Right cardiac atrium (tissue), 5 donors: Measurements from ENCODE around the gene GPR137C. TPM values are rescaled to one million over a fixed set of nuclear protein-coding genes. Genes with fewer than 3 reads are reported as not detected.

Experiments used
- ATAC-seq, 2 donors: fragments of 200-7000 bp; cut with Tn5 transposase; one replicate each; pipeline versions ENCODE4 v1.8.0 to v1.9.1; 2020; ENCODE audit warnings: moderate library complexity in 2 of 2, mild to moderate bottlenecking in 1 of 2
- DNase-seq, 3 donors: peaks; one replicate each; pipeline ENCODE4 v3.0.0-alpha.2; 2020
- H3K27ac ChIP-seq: one replicate; pipeline ENCODE4 v1.5.1; 2013; ENCODE audit warnings: mild to moderate bottlenecking, low read length, control low read depth, moderate library complexity
- H3K27me3 ChIP-seq: one replicate; pipeline ENCODE4 v1.6.1; 2013; ENCODE audit not compliant: control insufficient read depth, insufficient read depth
- H3K4me1 ChIP-seq: one replicate; pipeline ENCODE4 v1.6.1; 2013; ENCODE audit warnings: low read length; ENCODE audit not compliant: control insufficient read depth, insufficient read depth
- H3K4me3 ChIP-seq: one replicate; pipeline ENCODE4 v1.5.1; 2013; ENCODE audit warnings: low read length, control low read depth
- H3K9me3 ChIP-seq: one replicate; pipeline ENCODE4 v1.6.1; 2013; ENCODE audit warnings: low read length; ENCODE audit not compliant: control insufficient read depth
- WGBS: extraction: QIAGEN DNeasy Blood & Tissue Kit; methylation state at CpG from one replicate; pipeline ENCODE4 v1.1.7; 2013; 5-methylcytosine and 5-hydroxymethylcytosine counted together
- intact Hi-C, 4 donors: fragments of 100-400 bp; cut with DNase I; formaldehyde crosslinking; loops; one replicate each; pipeline versions ENCODE4 v1.11.0 to v1.14.0; 2022 to 2023
- polyA plus RNA-seq: library from polyadenylated mRNA; stranded (reverse); fragments of 200-250 nt; gene quantifications from one replicate; pipeline ENCODE4 v1.2.3, GENCODE V29; 2013
- total RNA-seq, 4 donors: library from RNA; stranded (reverse); fragmentation: NEBNext Ultra II Directional; extraction: Animal tissue kit (Norgen Biotek cat#: 25700); gene quantifications; one replicate each; pipeline ENCODE4 v1.2.1, GENCODE V29; 2021
- donor health status: healthy with polysubstance abuse.
- donor health status: DM: no; HTN: yes; CAD: no.
- donor health status: DM: no; HTN: no; CAD: no.
- donor health status: DM: no; HTN: yes; CAD: no; lungs with severe emphysema.
- donor health status: DM: yes; HTN: yes; CAD: no.

The GPR137C gene
- total and polyA plus RNA-seq, 5 donors: 0.56 to 1.4 (median 0.77) TPM

GRCh38 chr14:52618602-52619001 is 66.0 kb downstream of the GPR137C start:
- ATAC-seq (no peak), DNase-seq (no peak)
- no peaks in the 10 kb centered on the region for H3K9me3 ChIP-seq
- no peaks in the 10 kb centered on the region for H3K27me3 ChIP-seq
- H3K4me1 ChIP-seq: no peaks in the 10 kb centered on the region
- intact Hi-C loops: no loop called here
- 97% methylated on average over 3 of the region's 3 CpGs for WGBS
- H3K4me3 ChIP-seq: no peak overlapping the region
- no peak overlapping the region for H3K27ac ChIP-seq

- Histone ChIP-seq H3K27me3 (no peaks in the 10 kb centered on the region), H3K27ac (no peak overlapping the region), H3K4me1 (no peaks in the 10 kb centered on the region), H3K9me3 (no peaks in the 10 kb centered on the region), H3K4me3 (no peak overlapping the region)
- 97% methylated on average over 1 of the region's 1 CpG for WGBS
- intact Hi-C loops: no loop called here
- DNase-seq (no peak), ATAC-seq (no peak)
These were observed 67.1 kb downstream of the GPR137C start for GRCh38 chr14:52619687-52620086.

GRCh38 chr14:52640137-52640536 is 87.5 kb downstream of the GPR137C start:
- DNase-seq (no peak), ATAC-seq (no peak)
- H3K27ac ChIP-seq: no peak overlapping the region
- no peaks in the 10 kb centered on the region for H3K9me3 ChIP-seq
- H3K27me3 ChIP-seq: no peaks in the 10 kb centered on the region
- no peaks in the 10 kb centered on the region for H3K4me1 ChIP-seq
- no peak overlapping the region for H3K4me3 ChIP-seq
- intact Hi-C loops: no loop called here
- WGBS: 96% methylated on average over 4 of the region's 4 CpGs

- intact Hi-C loops: no loop called here
- Histone ChIP-seq H3K4me3 (no peak overlapping the region), H3K27me3 (no peaks in the 10 kb centered on the region), H3K9me3 (no peaks in the 10 kb centered on the region), H3K4me1 (no peaks in the 10 kb centered on the region), H3K27ac (no peak overlapping the region)
- 97% methylated on average over 1 of the region's 1 CpG for WGBS
- DNase-seq (no peak), ATAC-seq (no peak)
These were observed 89.1 kb downstream of the GPR137C start for GRCh38 chr14:52641745-52642144.

- ATAC-seq (no peak), DNase-seq (no peak)
- H3K4me1 ChIP-seq: no peaks in the 10 kb centered on the region
- H3K9me3 ChIP-seq: no peaks in the 10 kb centered on the region
- intact Hi-C loops: no loop called here
- no peak overlapping the region for H3K27ac ChIP-seq
- WGBS: 94% methylated on average over 1 of the region's 1 CpG
- H3K4me3 ChIP-seq: no peak overlapping the region
- no peaks in the 10 kb centered on the region for H3K27me3 ChIP-seq
These were observed 96.9 kb downstream of the GPR137C start for GRCh38 chr14:52649511-52649910.

GRCh38 chr14:52650774-52651173 is 98.1 kb downstream of the GPR137C start:
- no peak overlapping the region for H3K4me3 ChIP-seq
- no peaks in the 10 kb centered on the region for H3K9me3 ChIP-seq
- ATAC-seq (no peak), DNase-seq (no peak)
- no peaks in the 10 kb centered on the region for H3K27me3 ChIP-seq
- H3K4me1 ChIP-seq: no peaks in the 10 kb centered on the region
- no peak overlapping the region for H3K27ac ChIP-seq
- 84% methylated on average over 6 of the region's 6 CpGs for WGBS
- intact Hi-C loops: no loop called here

- ATAC-seq: no peak
- no peaks in the 10 kb centered on the region for H3K27me3 ChIP-seq
These were observed 104.3 kb downstream of the GPR137C start for GRCh38 chr14:52656905-52657304.

GRCh38 chr14:52660325-52660724 is 107.7 kb downstream of the GPR137C start:
- H3K9me3 ChIP-seq: no peaks in the 10 kb centered on the region
- H3K27me3 ChIP-seq: no peaks in the 10 kb centered on the region
- no peaks in the 10 kb centered on the region for H3K4me1 ChIP-seq
- DNase-seq (no peak), ATAC-seq (no peak)
- no peak overlapping the region for H3K4me3 ChIP-seq
- no peak overlapping the region for H3K27ac ChIP-seq
- intact Hi-C loops: no loop called here

More at GRCh38 chr14:52656905-52657304, 104.3 kb downstream of the GPR137C start:
- DNase-seq: no peak
- no peaks in the 10 kb centered on the region for H3K4me1 ChIP-seq
- no peak overlapping the region for H3K4me3 ChIP-seq
- no peaks in the 10 kb centered on the region for H3K9me3 ChIP-seq
- intact Hi-C loops: no loop called here
- no peak overlapping the region for H3K27ac ChIP-seq

GRCh38 chr14:52660832-52661231 is 108.2 kb downstream of the GPR137C start:
- Histone ChIP-seq H3K27ac (no peak overlapping the region), H3K4me1 (no peaks in the 10 kb centered on the region), H3K4me3 (no peak overlapping the region), H3K9me3 (no peaks in the 10 kb centered on the region), H3K27me3 (no peaks in the 10 kb centered on the region)
- DNase-seq: no peak
- 92% methylated on average over 1 of the region's 1 CpG for WGBS
- ATAC-seq: no peak
- intact Hi-C loops: no loop called here

- 90% methylated on average over 2 of the region's 2 CpGs for WGBS
- intact Hi-C loops: no loop called here
- no peak for ATAC-seq
- no peak overlapping the region for H3K27ac ChIP-seq
- no peaks in the 10 kb centered on the region for H3K4me1 ChIP-seq
- H3K4me3 ChIP-seq: no peak overlapping the region
- no peaks in the 10 kb centered on the region for H3K27me3 ChIP-seq
- H3K9me3 ChIP-seq: no peaks in the 10 kb centered on the region
- DNase-seq: no peak
These were observed 108.7 kb downstream of the GPR137C start for GRCh38 chr14:52661314-52661713.

- H3K27me3 ChIP-seq: no peaks in the 10 kb centered on the region
- H3K4me1 ChIP-seq: no peaks in the 10 kb centered on the region
- no peaks in the 10 kb centered on the region for H3K9me3 ChIP-seq
- H3K4me3 ChIP-seq: no peak overlapping the region
- ATAC-seq (no peak), DNase-seq (no peak)
- H3K27ac ChIP-seq: no peak overlapping the region
- WGBS: 76% methylated on average over 2 of the region's 2 CpGs
- intact Hi-C loops: no loop called here
These were observed 111.2 kb downstream of the GPR137C start for GRCh38 chr14:52663850-52664249.

- Histone ChIP-seq H3K27me3 (no peaks in the 10 kb centered on the region), H3K27ac (no peak overlapping the region), H3K9me3 (no peaks in the 10 kb centered on the region), H3K4me3 (no peak overlapping the region), H3K4me1 (no peaks in the 10 kb centered on the region)
- intact Hi-C loops: no loop called here
- ATAC-seq: no peak
- 93% methylated on average over 2 of the region's 2 CpGs for WGBS
- DNase-seq: no peak
These were observed 126.0 kb downstream of the GPR137C start for GRCh38 chr14:52678591-52678990.
